ENCODE results near the gene KCNH1.
"Not testable (repeated sequence)": the region's sequence is repeated elsewhere in the genome, so short reads cannot be mapped to it uniquely, and the experiment has no call there.

The KCNH1 gene

GRCh38 chr1:211009944-211010343, 124.0 kb downstream of the KCNH1 start:
- DNase-seq (ENCODE audit: low spot score) = no peak

GRCh38 chr1:211007830-211008229, 126.1 kb downstream of the KCNH1 start:
- no peak for DNase-seq (ENCODE audit: low spot score)

GRCh38 chr1:210995931-210996330, 138.0 kb downstream of the KCNH1 start:
- DNase-seq (ENCODE audit: low spot score) = not testable (repeated sequence)

- no peak for DNase-seq (ENCODE audit: low spot score)
These were observed 141.1 kb downstream of the KCNH1 start for GRCh38 chr1:210992837-210993236.

- DNase-seq (ENCODE audit: low spot score) = no peak
These were observed 144.0 kb downstream of the KCNH1 start for GRCh38 chr1:210989905-210990304.

GRCh38 chr1:210981490-210981889, 152.5 kb downstream of the KCNH1 start:
- DNase-seq (ENCODE audit: low spot score) = no peak

- no peak for DNase-seq (ENCODE audit: low spot score)
These were observed 153.9 kb downstream of the KCNH1 start for GRCh38 chr1:210980082-210980481.

- DNase-seq (ENCODE audit: low spot score) = no peak
These were observed 155.0 kb downstream of the KCNH1 start for GRCh38 chr1:210978974-210979354.

- no peak for DNase-seq (ENCODE audit: low spot score)
These were observed 155.5 kb downstream of the KCNH1 start for GRCh38 chr1:210978316-210978973.

- DNase-seq (ENCODE audit: low spot score) = no peak
These were observed 182.7 kb downstream of the KCNH1 start for GRCh38 chr1:210951279-210951678.

- peak; percentile 51 for DNase-seq (ENCODE audit: low spot score)
These were observed 183.9 kb downstream of the KCNH1 start for GRCh38 chr1:210949940-210950546.

- DNase-seq (ENCODE audit: low spot score) = no peak
These were observed 184.5 kb downstream of the KCNH1 start for GRCh38 chr1:210949489-210949888.

- DNase-seq (ENCODE audit: low spot score) = no peak
These were observed 184.9 kb downstream of the KCNH1 start for GRCh38 chr1:210949039-210949438.

- DNase-seq (ENCODE audit: low spot score) = no peak
These were observed 189.7 kb downstream of the KCNH1 start for GRCh38 chr1:210944252-210944651.

- DNase-seq (ENCODE audit: low spot score) = no peak
These were observed 191.4 kb downstream of the KCNH1 start for GRCh38 chr1:210942513-210942912.

- DNase-seq (ENCODE audit: low spot score) = no peak
These were observed 193.8 kb downstream of the KCNH1 start for GRCh38 chr1:210940081-210940617.

- DNase-seq (ENCODE audit: low spot score) = no peak
These were observed 195.5 kb downstream of the KCNH1 start for GRCh38 chr1:210938416-210938925.

GRCh38 chr1:210937846-210938245, 196.1 kb downstream of the KCNH1 start:
- no peak for DNase-seq (ENCODE audit: low spot score)

- DNase-seq (ENCODE audit: low spot score) = no peak
These were observed 198.0 kb downstream of the KCNH1 start for GRCh38 chr1:210935905-210936304.

GRCh38 chr1:210932104-210932503, 201.8 kb downstream of the KCNH1 start:
- DNase-seq (ENCODE audit: low spot score) = no peak

GRCh38 chr1:210922666-210923065, 211.3 kb downstream of the KCNH1 start:
- no peak for DNase-seq (ENCODE audit: low spot score)

- no peak for DNase-seq (ENCODE audit: low spot score)
These were observed 212.9 kb downstream of the KCNH1 start for GRCh38 chr1:210920716-210921694.
